ENCODE measurements around the gene CMKLR1. TPM values are rescaled to one million over a fixed set of nuclear protein-coding genes. Genes with fewer than 3 reads are reported as not detected.

CMKLR1 gene
- total and polyA plus RNA-seq, 2 donors (not counting 3 experiments of a cell fraction or from before 2014, with no cell fraction given), result 0.61 TPM; not detected in 1

GRCh38 chr12:108333898-108334699, 5.0 kb downstream of the CMKLR1 start:
- H2AFZ ChIP-seq (ENCODE audit: low read depth, low read length), result no peak overlapping the region
- peak overlapping the region; percentile 2 for H3K4me2 ChIP-seq (ENCODE audit: insufficient read depth, low read length)
- H3K4me3 ChIP-seq (replicated peaks in 1 of 3; ENCODE audit: insufficient read depth in 1 of 3, low read depth in 1 of 3, low read length in 3 of 3), result no peak overlapping the region
- no peaks in the 10 kb centered on the region for H3K9me3 ChIP-seq (replicated peaks; ENCODE audit: control insufficient read depth, insufficient read depth, low read length)
- no peaks in the 10 kb centered on the region for H3K9me1 ChIP-seq (replicated peaks; ENCODE audit: control insufficient read depth, extremely low read depth, insufficient read depth, low read length)
- peak; percentile 67 for DNase-seq (ENCODE audit: low read depth, low spot score)
- peaks cover 8 to 9% of the 10 kb centered on the region in 2 experiments for H3K27me3 ChIP-seq (ENCODE audit: control insufficient read depth in 2 of 2, insufficient read depth in 2 of 2, low read length in 2 of 2)
- no peak overlapping the region for H3K27ac ChIP-seq (ENCODE audit: insufficient read depth, low read depth, low read length)
- no peak for TF ChIP-seq POLR2A (IDR thresholded peaks at IDR 0.05; ENCODE audit: low read depth, low read length)
- peak; percentile 50 for TF ChIP-seq GATA2 (IDR thresholded peaks at IDR 0.05; ENCODE audit: insufficient read depth, insufficient read length, low read depth, low read length)
- TF ChIP-seq POLR2AphosphoS5 (IDR thresholded peaks at IDR 0.05; ENCODE audit: insufficient read depth, low read depth, low read length), result no peak
- TF ChIP-seq MYC (IDR thresholded peaks at IDR 0.05; ENCODE audit: low read depth, low read length), result no peak
- peak; percentile 32 for TF ChIP-seq JUN (IDR thresholded peaks at IDR 0.05; ENCODE audit: borderline replicate concordance, insufficient read depth, insufficient read length, low read depth)
- no peak for TF ChIP-seq EZH2 (IDR thresholded peaks at IDR 0.05; ENCODE audit: borderline replicate concordance, low read depth, low read length, severe bottlenecking)
- TF ChIP-seq CTCF (IDR thresholded peaks at IDR 0.05; ENCODE audit: extremely low read depth in 1 of 2, insufficient read depth in 1 of 2, low read depth in 1 of 2, low read length in 2 of 2), result no peak
- TF ChIP-seq MAX (IDR thresholded peaks at IDR 0.05; ENCODE audit: insufficient read depth, insufficient read length), result no peak
- TF ChIP-seq FOS (IDR thresholded peaks at IDR 0.05; ENCODE audit: borderline replicate concordance, insufficient read depth, low read length), result peak; percentile 62
- H3K36me3 ChIP-seq (ENCODE audit: control insufficient read depth in 2 of 2, extremely low read depth in 1 of 2, insufficient read depth in 2 of 2, low read length in 2 of 2), result no peaks in the 10 kb centered on the region
- no TSS peak for BruUV-seq (replicated peaks)
- H3K9ac ChIP-seq (replicated peaks; ENCODE audit: extremely low read depth, insufficient read depth, low read length), result no peak overlapping the region
- intact Hi-C loops (cut with micrococcal nuclease), result no loop called here
- POLR2A ChIA-PET, result no interaction called here
- no peaks in the 10 kb centered on the region for H4K20me1 ChIP-seq (replicated peaks; ENCODE audit: control insufficient read depth, extremely low read depth, insufficient read depth, low read length)
- peaks cover 20% of the 10 kb centered on the region for H3K4me1 ChIP-seq (ENCODE audit: control insufficient read depth, extremely low read depth, insufficient read depth, low read length)
- CTCF ChIA-PET, result interaction anchor here (0.9 to 1.8 kb wide), 2 partner anchors 10 to 12 kb away, joined by 3 to 5 read pairs; no protein-coding TSS in a partner anchor
- FAIRE-seq, result peak; percentile 86
- H3K79me2 ChIP-seq (ENCODE audit: control insufficient read depth, insufficient read depth, low read length), result no peaks in the 10 kb centered on the region
- dilution Hi-C loops (cut with MboI; ENCODE audit: extremely low pct_ligation_motif_present, low sequenced_read_pairs), result no loop called here
